Ovary (tissue), 3 donors: ENCODE data around the gene LUZP2.

Experiments used
- CTCF ChIP-seq, 3 donors: fragments of 450-650 bp in 2 of 3; fragments of 200-600 bp in 1 of 3; IDR thresholded peaks; one replicate each; pipeline versions ENCODE4 v1.5.1 to v1.8.0; 2016 to 2022; ENCODE audit warnings: antibody characterized with exemption in 3 of 3, mild to moderate bottlenecking in 1 of 3
- EP300 ChIP-seq: sonication (generic); formaldehyde crosslinking; IDR thresholded peaks from one replicate; pipeline ENCODE4 v1.6.1; 2017; ENCODE audit warnings: antibody characterized with exemption
- POLR2A ChIP-seq: fragments of 450-650 bp; IDR thresholded peaks from one replicate; pipeline ENCODE4 v1.6.1; 2017; ENCODE audit warnings: antibody characterized with exemption, mild to moderate bottlenecking, moderate library complexity
- donor health status: DM: no; HTN: no; CAD: no.

- TF ChIP-seq CTCF (IDR thresholded peaks at IDR 0.05) = no peak
- no peak for TF ChIP-seq POLR2A
- no peak for TF ChIP-seq EP300
Measured at GRCh38 chr11:24567380-24567779, 70.5 kb downstream of the LUZP2 start.
